Astrocyte (in vitro differentiated cells and primary cell): ENCODE measurements around the gene MMP19. TPM values are rescaled to one million over a fixed set of nuclear protein-coding genes. Genes with fewer than 3 reads are reported as not detected.
A peak's percentile ranks its signal among the peaks of the same experiment; 100 is the strongest.

Experiments used
- DNase-seq: peaks from one replicate; pipeline ENCODE4 v3.0.0-alpha.2; 2010; ENCODE audit warnings: low read depth
- FAIRE-seq: peaks from 2 replicates; lab custom pipeline; 2011; peaks lifted over from hg19 to GRCh38; lab: Jason Lieb, UNC
- H2AFZ ChIP-seq: 2 replicates; pipeline ENCODE4 v1.6.0; 2012; ENCODE audit warnings: low read depth, low read length, inconsistent platforms
- H3K27ac ChIP-seq: 2 replicates; pipeline ENCODE4 v1.5.1; 2011; ENCODE audit warnings: low read depth, low read length, inconsistent platforms
- H3K27me3 ChIP-seq: 2 replicates; pipeline ENCODE4 v1.6.0; 2011; ENCODE audit warnings: low read length, inconsistent platforms; ENCODE audit not compliant: insufficient read depth
- H3K36me3 ChIP-seq: 2 replicates; pipeline ENCODE4 v1.5.1; 2011; ENCODE audit warnings: low read length, inconsistent platforms; ENCODE audit not compliant: insufficient read depth
- H3K4me1 ChIP-seq: 2 replicates; pipeline ENCODE4 v1.5.1; 2011; ENCODE audit warnings: low read length, inconsistent platforms; ENCODE audit not compliant: insufficient read depth
- H3K4me2 ChIP-seq: 2 replicates; pipeline ENCODE4 v1.6.0; 2012; ENCODE audit warnings: low read length, inconsistent platforms
- H3K4me3 ChIP-seq: 2 replicates; pipeline ENCODE4 v1.5.1; 2011; ENCODE audit warnings: low read depth, mild to moderate bottlenecking, low read length, inconsistent platforms; ENCODE audit not compliant: insufficient read depth
- H3K79me2 ChIP-seq: 2 replicates; pipeline ENCODE4 v1.6.0; 2012; ENCODE audit warnings: mild to moderate bottlenecking, low read length, inconsistent platforms; ENCODE audit not compliant: insufficient read depth
- H3K9ac ChIP-seq: 2 replicates; pipeline ENCODE4 v1.6.0; 2012; ENCODE audit warnings: mild to moderate bottlenecking, low read length, inconsistent platforms
- H3K9me3 ChIP-seq: 2 replicates; pipeline ENCODE4 v1.5.1; 2012; ENCODE audit warnings: low read depth, mild to moderate bottlenecking, low read length, inconsistent platforms; ENCODE audit not compliant: insufficient read depth
- H4K20me1 ChIP-seq: 2 replicates; pipeline ENCODE4 v1.6.0; 2012; ENCODE audit warnings: low read length, inconsistent platforms; ENCODE audit not compliant: insufficient read depth
- H3K27ac Mint-ChIP-seq: one replicate; pipeline ENCODE4 v1.8.0; 2021; ENCODE audit warnings: mild to moderate bottlenecking, mixed read lengths; ENCODE audit not compliant: unreplicated experiment
- H3K27me3 Mint-ChIP-seq: one replicate; pipeline ENCODE4 v1.8.0; 2021; ENCODE audit warnings: low read depth, mixed read lengths; ENCODE audit not compliant: unreplicated experiment
- H3K36me3 Mint-ChIP-seq: one replicate; pipeline ENCODE4 v1.8.0; 2021; ENCODE audit warnings: low read depth, mixed read lengths; ENCODE audit not compliant: unreplicated experiment
- H3K4me1 Mint-ChIP-seq: one replicate; pipeline ENCODE4 v1.8.0; 2021; ENCODE audit warnings: low read depth, mixed read lengths; ENCODE audit not compliant: unreplicated experiment
- H3K4me3 Mint-ChIP-seq: one replicate; pipeline ENCODE4 v1.8.0; 2021; ENCODE audit warnings: mild to moderate bottlenecking, moderate library complexity, mixed read lengths; ENCODE audit not compliant: unreplicated experiment
- H3K9me3 Mint-ChIP-seq: one replicate; pipeline ENCODE4 v1.8.0; 2021; ENCODE audit warnings: mild to moderate bottlenecking, mixed read lengths; ENCODE audit not compliant: unreplicated experiment
- CTCF ChIP-seq: IDR thresholded peaks from 2 replicates; pipeline ENCODE4 v1.5.1; 2011; ENCODE audit warnings: low read depth, mild to moderate bottlenecking, inconsistent platforms, low read length, moderate library complexity; ENCODE audit not compliant: insufficient read depth
- EZH2 ChIP-seq: IDR thresholded peaks from 2 replicates; pipeline ENCODE4 v1.6.1; 2012; ENCODE audit warnings: mild to moderate bottlenecking, low read length, inconsistent platforms; ENCODE audit not compliant: insufficient read depth
- total RNA-seq: library from RNA; stranded (reverse); gene quantifications from 2 replicates; pipeline ENCODE4 v1.2.1, GENCODE V29; 2021

The MMP19 gene
- total RNA-seq, 1 donor from 2014 or later = 4.7 TPM

GRCh38 chr12:55885113-55885512 lies 42.4 kb upstream of the MMP19 start:
- peaks cover 4% of the 10 kb centered on the region for H3K9me3 Mint-ChIP-seq
- H3K79me2 ChIP-seq = no peaks in the 10 kb centered on the region
- DNase-seq = no peak
- no peak for FAIRE-seq
- no peaks in the 10 kb centered on the region for H3K27me3 ChIP-seq
- no peaks in the 10 kb centered on the region for H3K9me3 ChIP-seq
- H3K27ac ChIP-seq = no peak overlapping the region
- H3K27me3 Mint-ChIP-seq = no peaks in the 10 kb centered on the region
- no peak overlapping the region for H2AFZ ChIP-seq
- no peak overlapping the region for H3K4me3 Mint-ChIP-seq
- H3K4me2 ChIP-seq = no peak overlapping the region
- TF ChIP-seq EZH2 (no peak), CTCF (no peak)
- H3K4me1 Mint-ChIP-seq = no peaks in the 10 kb centered on the region
- H3K4me1 ChIP-seq = peaks cover 6% of the 10 kb centered on the region
- H3K9ac ChIP-seq = no peak overlapping the region
- no peaks in the 10 kb centered on the region for H3K36me3 ChIP-seq
- no peak overlapping the region for H3K4me3 ChIP-seq
- no peak overlapping the region for H3K27ac Mint-ChIP-seq
- no peaks in the 10 kb centered on the region for H4K20me1 ChIP-seq
- H3K36me3 Mint-ChIP-seq = peaks cover 2% of the 10 kb centered on the region

GRCh38 chr12:55877824-55878223 lies 35.1 kb upstream of the MMP19 start:
- Mint-ChIP-seq H3K36me3 (no peaks in the 10 kb centered on the region), H3K4me3 (no peak overlapping the region), H3K4me1 (peaks cover 10% of the 10 kb centered on the region), H3K27ac (no peak overlapping the region), H3K27me3 (no peaks in the 10 kb centered on the region), H3K9me3 (peaks cover 3% of the 10 kb centered on the region)
- no peaks in the 10 kb centered on the region for H3K27me3 ChIP-seq
- H3K36me3 ChIP-seq = no peaks in the 10 kb centered on the region
- no peak overlapping the region for H2AFZ ChIP-seq
- no peak overlapping the region for H3K4me2 ChIP-seq
- FAIRE-seq = no peak
- peaks cover 6% of the 10 kb centered on the region for H3K4me1 ChIP-seq
- no peak for TF ChIP-seq EZH2
- no peak for TF ChIP-seq CTCF
- H3K4me3 ChIP-seq = no peak overlapping the region
- no peak overlapping the region for H3K9ac ChIP-seq
- no peaks in the 10 kb centered on the region for H4K20me1 ChIP-seq
- H3K79me2 ChIP-seq = no peaks in the 10 kb centered on the region
- H3K9me3 ChIP-seq = no peaks in the 10 kb centered on the region
- no peak overlapping the region for H3K27ac ChIP-seq
- no peak for DNase-seq

- no peak overlapping the region for H3K4me2 ChIP-seq
- FAIRE-seq (no peak), DNase-seq (no peak)
These were observed 33.1 kb upstream of the MMP19 start for GRCh38 chr12:55875704-55876467.

More at GRCh38 chr12:55875704-55876467, 33.1 kb upstream of the MMP19 start:
- TF ChIP-seq EZH2 (no peak), CTCF (no peak)
- H3K4me3 Mint-ChIP-seq = no peak overlapping the region
- Histone ChIP-seq H3K36me3 (no peaks in the 10 kb centered on the region), H3K4me3 (no peak overlapping the region), H3K4me1 (peaks cover 3% of the 10 kb centered on the region), H4K20me1 (no peaks in the 10 kb centered on the region), H3K27me3 (no peaks in the 10 kb centered on the region), H3K9ac (no peak overlapping the region), H2AFZ (no peak overlapping the region), H3K27ac (no peak overlapping the region), H3K79me2 (no peaks in the 10 kb centered on the region), H3K9me3 (no peaks in the 10 kb centered on the region)
- H3K9me3 Mint-ChIP-seq = peaks cover 3% of the 10 kb centered on the region
- H3K4me1 Mint-ChIP-seq = peaks cover 10% of the 10 kb centered on the region
- H3K27me3 Mint-ChIP-seq = no peaks in the 10 kb centered on the region
- H3K27ac Mint-ChIP-seq = peak overlapping the region; percentile 30
- no peaks in the 10 kb centered on the region for H3K36me3 Mint-ChIP-seq
